Neutrophil (primary cell): ENCODE data around the gene KCNK3.

Experiments
- H3K27ac ChIP-seq: fragments of 200-600 bp; sonication (generic); 2 replicates; pipeline ENCODE4 v1.5.1; 2016; ENCODE audit warnings: mild to moderate bottlenecking, moderate library complexity
- H3K27me3 ChIP-seq: fragments of 200-600 bp; sonication (generic); 2 replicates; pipeline ENCODE4 v1.6.0; 2016; ENCODE audit warnings: mild to moderate bottlenecking
- H3K36me3 ChIP-seq: fragments of 200-600 bp; sonication (generic); 2 replicates; pipeline ENCODE4 v1.5.1; 2017
- H3K4me1 ChIP-seq, 2 experiments: fragments of 200-600 bp in 1 of 2; sonication (generic) in 1 of 2; 1 replicate in 1 of 2; 2 replicates in 1 of 2; pipeline versions ENCODE4 v1.5.1 to v1.6.1; 2013 to 2016; ENCODE audit warnings: low read depth in 1 of 2, low read length in 1 of 2, mild to moderate bottlenecking in 1 of 2, moderate library complexity in 1 of 2; ENCODE audit not compliant: control insufficient read depth in 1 of 2, insufficient read depth in 1 of 2
- H3K4me3 ChIP-seq, 2 experiments: fragments of 200-600 bp in 1 of 2; sonication (generic) in 1 of 2; 1 replicate in 1 of 2; 2 replicates in 1 of 2; pipeline ENCODE4 v1.5.1; 2013 to 2016; ENCODE audit warnings: low read depth in 1 of 2, low read length in 1 of 2, mild to moderate bottlenecking in 1 of 2, moderate library complexity in 1 of 2
- H3K9me3 ChIP-seq: fragments of 200-600 bp; sonication (generic); 2 replicates; pipeline ENCODE4 v1.5.1; 2016
- TF ChIP-seq, protein P1 (sequence below): fragments of 200-600 bp; sonication (generic); IDR thresholded peaks from 2 replicates; pipeline ENCODE4 v1.5.1; 2016; ENCODE audit warnings: antibody characterized with exemption

KCNK3 gene

DNA sequence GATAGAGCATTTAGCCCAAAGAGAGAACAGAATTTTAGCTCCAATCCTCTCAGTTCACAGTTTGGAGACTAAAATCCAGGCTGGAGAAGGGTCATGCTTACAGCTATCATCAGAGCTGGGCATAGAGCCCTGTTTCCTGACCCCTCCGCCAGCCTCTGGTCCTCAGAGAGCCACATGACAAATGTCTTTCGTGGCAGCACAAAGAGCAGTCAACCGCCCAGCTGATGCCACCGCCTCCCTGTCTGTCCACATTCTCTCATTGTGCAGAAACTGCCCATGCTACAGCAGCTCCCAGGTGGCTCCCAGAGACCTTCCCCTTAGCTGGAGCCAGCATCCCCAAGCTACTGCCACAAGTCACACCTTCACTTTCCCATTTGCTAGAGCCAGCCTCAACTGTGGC lies 7.6 kb downstream of the KCNK3 start:
- no peak overlapping the region for H3K27ac ChIP-seq
- no peaks in the 10 kb centered on the region for H3K4me1 ChIP-seq
- TF ChIP-seq, protein P1, sequence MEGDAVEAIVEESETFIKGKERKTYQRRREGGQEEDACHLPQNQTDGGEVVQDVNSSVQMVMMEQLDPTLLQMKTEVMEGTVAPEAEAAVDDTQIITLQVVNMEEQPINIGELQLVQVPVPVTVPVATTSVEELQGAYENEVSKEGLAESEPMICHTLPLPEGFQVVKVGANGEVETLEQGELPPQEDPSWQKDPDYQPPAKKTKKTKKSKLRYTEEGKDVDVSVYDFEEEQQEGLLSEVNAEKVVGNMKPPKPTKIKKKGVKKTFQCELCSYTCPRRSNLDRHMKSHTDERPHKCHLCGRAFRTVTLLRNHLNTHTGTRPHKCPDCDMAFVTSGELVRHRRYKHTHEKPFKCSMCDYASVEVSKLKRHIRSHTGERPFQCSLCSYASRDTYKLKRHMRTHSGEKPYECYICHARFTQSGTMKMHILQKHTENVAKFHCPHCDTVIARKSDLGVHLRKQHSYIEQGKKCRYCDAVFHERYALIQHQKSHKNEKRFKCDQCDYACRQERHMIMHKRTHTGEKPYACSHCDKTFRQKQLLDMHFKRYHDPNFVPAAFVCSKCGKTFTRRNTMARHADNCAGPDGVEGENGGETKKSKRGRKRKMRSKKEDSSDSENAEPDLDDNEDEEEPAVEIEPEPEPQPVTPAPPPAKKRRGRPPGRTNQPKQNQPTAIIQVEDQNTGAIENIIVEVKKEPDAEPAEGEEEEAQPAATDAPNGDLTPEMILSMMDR = no peak
- no peaks in the 10 kb centered on the region for H3K36me3 ChIP-seq
- H3K4me3 ChIP-seq = no peak overlapping the region
- no peaks in the 10 kb centered on the region for H3K9me3 ChIP-seq
- peaks cover 72% of the 10 kb centered on the region for H3K27me3 ChIP-seq

DNA sequence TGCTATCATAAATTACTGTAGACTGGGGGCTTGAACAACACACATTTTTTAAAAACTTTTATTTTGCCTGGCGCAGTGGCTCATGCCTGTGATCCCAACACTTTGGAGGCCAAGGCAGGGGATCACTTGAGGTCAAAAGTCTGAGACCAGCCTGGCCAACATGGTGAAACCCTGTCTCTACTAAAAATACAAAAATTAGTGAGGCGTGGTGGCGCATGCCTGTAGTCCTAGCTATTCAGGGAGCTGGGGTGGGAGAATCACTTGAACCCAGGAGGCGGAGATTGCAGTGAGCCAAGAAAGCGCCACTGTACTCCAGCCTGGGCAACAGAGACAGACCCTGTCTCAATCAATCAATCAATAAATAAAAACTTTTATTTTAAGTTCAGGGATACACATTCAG lies 9.1 kb downstream of the KCNK3 start:
- Histone ChIP-seq H3K4me1 (no peaks in the 10 kb centered on the region), H3K4me3 (no peak overlapping the region), H3K9me3 (no peaks in the 10 kb centered on the region), H3K27me3 (peaks cover 68% of the 10 kb centered on the region), H3K36me3 (no peaks in the 10 kb centered on the region), H3K27ac (no peak overlapping the region)
- TF ChIP-seq, protein P1 = no peak

DNA sequence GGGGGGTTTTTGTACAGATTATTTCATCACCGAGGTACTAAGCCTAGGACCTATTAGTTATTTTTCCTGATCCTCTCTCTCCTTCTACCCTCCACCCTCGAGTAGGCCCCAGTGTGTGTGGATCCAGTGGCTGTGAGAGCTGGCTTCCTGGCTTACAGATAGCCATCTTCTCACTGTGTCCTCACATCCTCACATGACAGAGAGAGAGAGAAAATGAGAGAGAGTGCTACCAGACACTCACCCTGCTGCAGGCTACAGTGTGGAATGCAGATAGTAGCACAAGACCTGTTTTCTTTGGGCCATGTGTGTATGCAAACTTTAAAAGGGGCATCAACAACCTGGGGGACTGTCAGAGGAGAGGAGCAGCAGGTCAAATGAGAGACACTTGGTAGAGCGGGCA lies 9.5 kb downstream of the KCNK3 start:
- Histone ChIP-seq H3K27ac (no peak overlapping the region), H3K27me3 (peaks cover 64% of the 10 kb centered on the region), H3K4me3 (no peak overlapping the region), H3K9me3 (no peaks in the 10 kb centered on the region), H3K4me1 (no peaks in the 10 kb centered on the region), H3K36me3 (no peaks in the 10 kb centered on the region)
- TF ChIP-seq, protein P1 = no peak

GRCh38 chr2:26704441-26704977 lies 12.0 kb downstream of the KCNK3 start:
- no peaks in the 10 kb centered on the region for H3K36me3 ChIP-seq
- H3K4me3 ChIP-seq = no peak overlapping the region
- peaks cover 41% of the 10 kb centered on the region for H3K27me3 ChIP-seq
- H3K27ac ChIP-seq = no peak overlapping the region
- no peaks in the 10 kb centered on the region for H3K4me1 ChIP-seq
- H3K9me3 ChIP-seq = no peaks in the 10 kb centered on the region
- TF ChIP-seq, protein P1 = no peak

DNA sequence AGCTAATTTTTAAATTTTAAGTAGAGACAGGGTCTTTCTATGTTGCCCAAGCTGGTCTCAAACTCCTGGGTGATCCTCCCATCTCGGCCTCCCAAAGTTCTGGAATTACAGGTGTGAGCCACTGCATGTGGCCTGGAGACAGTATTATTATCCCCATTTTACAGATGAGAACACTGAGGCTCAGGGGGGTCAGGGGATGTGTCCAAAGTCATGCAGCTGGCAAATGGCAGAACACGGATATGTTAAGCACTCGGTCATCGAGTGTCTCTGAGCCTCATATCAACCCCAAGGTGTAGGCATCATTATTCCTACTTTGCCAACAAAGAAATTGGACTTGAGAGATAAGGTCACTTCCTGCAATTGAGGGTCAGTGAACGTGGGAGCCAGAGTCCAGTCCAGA lies 12.6 kb downstream of the KCNK3 start:
- H3K9me3 ChIP-seq = no peaks in the 10 kb centered on the region
- H3K27ac ChIP-seq = no peak overlapping the region
- peaks cover 35% of the 10 kb centered on the region for H3K27me3 ChIP-seq
- H3K4me1 ChIP-seq = no peaks in the 10 kb centered on the region
- no peaks in the 10 kb centered on the region for H3K36me3 ChIP-seq
- H3K4me3 ChIP-seq = no peak overlapping the region
- TF ChIP-seq, protein P1 = no peak

DNA sequence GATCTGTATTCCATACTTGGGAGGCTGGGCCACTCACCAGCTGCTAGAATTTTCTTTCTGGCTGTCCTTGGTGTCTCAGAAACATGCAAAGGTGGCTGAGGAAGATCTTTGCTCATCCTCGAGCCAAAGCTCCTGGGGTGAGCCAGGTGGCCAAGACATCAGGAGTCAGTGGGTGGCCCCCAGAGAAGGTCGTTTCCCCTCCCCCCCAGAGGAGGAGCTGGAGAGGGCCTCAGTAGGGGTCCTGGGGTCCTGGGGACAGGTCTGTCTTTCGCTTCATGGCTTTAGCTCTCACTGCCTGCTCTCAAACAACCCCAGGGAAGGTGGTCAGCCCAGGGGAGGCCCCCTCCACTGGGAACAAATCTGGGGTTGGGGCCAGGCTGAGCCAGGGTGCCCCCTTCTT lies 13.6 kb downstream of the KCNK3 start:
- Histone ChIP-seq H3K9me3 (no peaks in the 10 kb centered on the region), H3K4me3 (no peak overlapping the region), H3K4me1 (no peaks in the 10 kb centered on the region), H3K27ac (no peak overlapping the region), H3K27me3 (peaks cover 25% of the 10 kb centered on the region), H3K36me3 (no peaks in the 10 kb centered on the region)
- TF ChIP-seq, protein P1 = no peak
